Naive thymus-derived CD8-positive, alpha-beta T cell (primary cell): ENCODE results near the gene SBF1. TPM values are rescaled to one million over a fixed set of nuclear protein-coding genes. Genes with fewer than 3 reads are reported as not detected.

Source experiments
- ATAC-seq, 2 donors: fragments of 150-1000 bp; cut with Tn5 transposase in 1 of 2; sonication (Bioruptor Pico), chemical (Tn5 transposase) in 1 of 2; 1 replicate in 1 of 2; 2 replicates in 1 of 2; pipeline ENCODE4 v1.10.0; 2021; ENCODE audit warnings: mild to moderate bottlenecking in 2 of 2, moderate library complexity in 2 of 2
- POLR2A ChIA-PET: fragments of 350-600 bp; sonication (Branson Sonifier 250); formaldehyde crosslinking; loops from one replicate; lab custom pipeline; 2021; ENCODE audit warnings: antibody characterized with exemption; lab: Charles Lee
- DNase-seq, 10 donors: peaks; one replicate each; pipeline versions ENCODE4 v3.0.0 to v3.0.0-alpha.2; 2020 to 2022
- H3K27ac Mint-ChIP-seq, 10 donors: one replicate each; pipeline ENCODE4 v1.8.0; 2020 to 2022; ENCODE audit warnings: mild to moderate bottlenecking in 10 of 10, mixed read lengths in 10 of 10, moderate library complexity in 4 of 10, inconsistent platforms in 1 of 10
- H3K27me3 Mint-ChIP-seq, 5 donors: one replicate each; pipeline ENCODE4 v1.8.0; 2021 to 2022; ENCODE audit warnings: mixed read lengths in 5 of 5
- H3K36me3 Mint-ChIP-seq, 3 donors: one replicate each; pipeline ENCODE4 v1.8.0; 2020 to 2022; ENCODE audit warnings: mixed read lengths in 3 of 3, mild to moderate bottlenecking in 2 of 3, inconsistent platforms in 1 of 3
- H3K4me1 Mint-ChIP-seq, 4 donors: one replicate each; pipeline ENCODE4 v1.8.0; 2021 to 2022; ENCODE audit warnings: mixed read lengths in 4 of 4
- H3K4me3 Mint-ChIP-seq, 10 donors: one replicate each; pipeline ENCODE4 v1.8.0; 2020 to 2022; ENCODE audit warnings: mild to moderate bottlenecking in 10 of 10, mixed read lengths in 10 of 10, moderate library complexity in 6 of 10, inconsistent platforms in 1 of 10
- H3K9me3 Mint-ChIP-seq, 9 donors: one replicate each; pipeline ENCODE4 v1.8.0; 2020 to 2022; ENCODE audit warnings: mixed read lengths in 9 of 9, mild to moderate bottlenecking in 3 of 9, inconsistent platforms in 1 of 9, moderate library complexity in 1 of 9
- polyA plus RNA-seq, 3 donors: library from polyadenylated mRNA; unstranded; fragments of 300-500 nt; fragmentation: Illumina TruSeq; gene quantifications; one replicate each; pipeline ENCODE4 v1.2.3, GENCODE V29; 2021
- total RNA-seq, 8 experiments: library from RNA in 2 of 8; stranded (reverse) in 2 of 8; gene quantifications; one replicate each; pipeline ENCODE4 v1.2.3 and lab custom pipeline; 2021 to 2026

SBF1 gene
- total and polyA plus RNA-seq, 5 experiments from 2014 or later = 17.1 to 222 (median 37.4) TPM

- ATAC-seq = no peak
Observed at GRCh38 chr22:50425179-50425916, 49.5 kb downstream of the SBF1 start.

GRCh38 chr22:50423956-50424355, 50.9 kb downstream of the SBF1 start:
- no peaks in the 10 kb centered on the region for H3K27me3 Mint-ChIP-seq
- POLR2A ChIA-PET = no interaction called here
- H3K9me3 Mint-ChIP-seq = no peaks in the 10 kb centered on the region
- ATAC-seq (no peak), DNase-seq (no peak)
- no peak overlapping the region for H3K4me3 Mint-ChIP-seq
- H3K4me1 Mint-ChIP-seq = peaks cover 0 to 7% (median 3%) of the 10 kb centered on the region in 4 donors
- H3K27ac Mint-ChIP-seq = no peak overlapping the region
- peaks cover 8 to 79% (median 22%) of the 10 kb centered on the region in 3 donors for H3K36me3 Mint-ChIP-seq

More at GRCh38 chr22:50425179-50425916, 49.5 kb downstream of the SBF1 start:
- Mint-ChIP-seq H3K9me3 (no peaks in the 10 kb centered on the region), H3K27me3 (no peaks in the 10 kb centered on the region), H3K36me3 (peaks cover 8 to 79% (median 15%) of the 10 kb centered on the region in 3 donors), H3K4me1 (peaks cover 0 to 7% (median 3%) of the 10 kb centered on the region in 4 donors), H3K27ac (peak overlapping the region in 2 of 10 donors; percentile 25 to 60), H3K4me3 (no peak overlapping the region)
- POLR2A ChIA-PET = no interaction called here
- no peak for DNase-seq

DNA sequence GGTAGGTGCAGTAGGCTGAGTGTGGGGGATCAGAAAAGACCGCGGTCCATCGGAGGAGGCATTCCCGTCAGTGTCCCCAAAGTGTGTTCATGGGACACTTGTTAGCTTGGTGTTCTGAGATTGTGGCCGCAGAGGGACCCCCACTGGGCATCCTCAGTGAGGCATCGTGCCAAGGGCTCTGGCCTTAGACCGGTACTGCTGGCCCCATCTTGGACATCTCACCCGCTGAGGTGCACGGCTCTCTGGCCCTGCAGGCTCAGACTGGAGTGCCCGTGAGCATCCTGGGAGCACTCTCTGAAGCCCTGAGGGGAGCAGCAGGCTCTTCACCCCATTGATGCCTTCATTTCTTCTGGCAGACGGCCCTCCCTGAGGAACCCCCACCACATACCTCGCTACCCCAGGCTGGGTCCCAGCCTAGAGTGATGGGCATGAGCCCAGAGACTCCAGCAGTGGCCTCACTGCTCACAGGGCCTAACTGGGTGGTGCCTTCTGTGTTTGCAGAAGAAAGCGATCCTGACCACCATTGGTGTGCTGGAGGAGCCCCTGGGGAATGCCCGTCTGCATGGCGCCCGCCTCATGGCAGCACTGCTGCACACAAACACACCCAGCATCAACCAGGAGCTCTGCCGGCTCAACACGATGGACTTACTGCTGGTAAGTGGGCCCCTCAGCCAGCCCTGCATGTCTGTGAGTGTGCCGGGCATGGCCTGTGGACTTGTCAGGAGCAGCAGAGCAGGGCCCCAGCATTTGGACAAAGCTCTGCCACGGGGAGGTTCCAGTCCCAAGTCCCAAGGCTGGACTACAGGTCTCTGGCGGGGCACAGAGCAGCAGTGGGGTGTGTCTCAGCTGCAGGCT, 51.6 kb downstream of the SBF1 start:
- H3K4me3 Mint-ChIP-seq = no peak overlapping the region

GRCh38 chr22:50422046-50422445, 52.8 kb downstream of the SBF1 start:
- Mint-ChIP-seq H3K4me3 (no peak overlapping the region), H3K4me1 (peaks cover 0 to 5% (median 2%) of the 10 kb centered on the region in 4 donors), H3K9me3 (no peaks in the 10 kb centered on the region), H3K27ac (no peak overlapping the region), H3K27me3 (no peaks in the 10 kb centered on the region), H3K36me3 (peaks cover 8 to 82% (median 23%) of the 10 kb centered on the region in 3 donors)
- ATAC-seq (no peak), DNase-seq (peak in 1 of 10 donors; percentile 44)
- POLR2A ChIA-PET = no interaction called here

More for the DNA sequence above, 51.6 kb downstream of the SBF1 start:
- Mint-ChIP-seq H3K36me3 (peaks cover 8 to 80% (median 22%) of the 10 kb centered on the region in 3 donors), H3K9me3 (no peaks in the 10 kb centered on the region), H3K27ac (no peak overlapping the region), H3K4me1 (peaks cover 0 to 7% (median 3%) of the 10 kb centered on the region in 4 donors), H3K27me3 (no peaks in the 10 kb centered on the region)
- POLR2A ChIA-PET = interaction anchor here (0.8 kb wide), 1 partner anchor 122 kb away, joined by 3 read pairs; the partner anchor contains the start of gene KLHDC7B
- DNase-seq (peak in 1 of 10 donors; percentile 47), ATAC-seq (no peak)

- POLR2A ChIA-PET = no interaction called here
- Mint-ChIP-seq H3K4me3 (no peak overlapping the region), H3K27me3 (no peaks in the 10 kb centered on the region), H3K9me3 (no peaks in the 10 kb centered on the region), H3K36me3 (peaks cover 6 to 89% (median 22%) of the 10 kb centered on the region in 3 donors), H3K4me1 (peaks cover 0 to 5% (median 1%) of the 10 kb centered on the region in 4 donors), H3K27ac (no peak overlapping the region)
- peak in 1 of 10 donors; percentile 9 for DNase-seq
- ATAC-seq = no peak
Observed at GRCh38 chr22:50420581-50420980, 54.3 kb downstream of the SBF1 start.

DNA sequence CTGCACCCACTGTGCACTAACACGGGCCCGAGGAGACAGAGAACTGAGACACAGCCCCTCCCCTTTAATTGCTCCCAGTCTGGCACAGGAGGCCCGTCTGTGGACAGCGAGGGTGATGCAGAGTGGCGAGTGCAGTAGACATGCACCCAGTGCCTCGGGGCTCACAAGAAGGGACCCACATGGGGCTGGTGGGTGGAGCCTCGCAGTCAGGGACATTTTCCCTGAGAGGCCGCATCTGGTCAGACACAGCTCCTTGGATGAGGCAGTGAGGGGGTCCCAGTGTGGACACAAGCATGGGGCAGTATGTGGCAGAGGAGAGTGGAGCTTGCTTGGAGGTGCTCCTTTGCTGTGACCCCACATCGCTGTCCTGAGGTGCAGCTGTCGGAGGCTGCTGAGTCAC, 54.8 kb downstream of the SBF1 start:
- POLR2A ChIA-PET = no interaction called here
- Mint-ChIP-seq H3K4me1 (peaks cover 0 to 3% (median under 1%) of the 10 kb centered on the region in 4 donors), H3K9me3 (no peaks in the 10 kb centered on the region), H3K27me3 (no peaks in the 10 kb centered on the region), H3K4me3 (no peak overlapping the region), H3K27ac (peak overlapping the region in 3 of 10 donors; percentile 25 to 53 (median 48)), H3K36me3 (peaks cover 3 to 88% (median 21%) of the 10 kb centered on the region in 3 donors)
- ATAC-seq = no peak
- peak in 1 of 10 donors; percentile 32 for DNase-seq

GRCh38 chr22:50419116-50419515, 55.7 kb downstream of the SBF1 start:
- H3K27me3 Mint-ChIP-seq = no peaks in the 10 kb centered on the region
- peaks cover 0 to 86% (median 19%) of the 10 kb centered on the region in 3 donors for H3K36me3 Mint-ChIP-seq
- H3K4me3 Mint-ChIP-seq = no peak overlapping the region
- no peaks in the 10 kb centered on the region for H3K4me1 Mint-ChIP-seq
- POLR2A ChIA-PET = no interaction called here
- ATAC-seq = no peak
- peak in 1 of 10 donors; percentile 27 for DNase-seq
- no peaks in the 10 kb centered on the region for H3K9me3 Mint-ChIP-seq
- H3K27ac Mint-ChIP-seq = no peak overlapping the region

DNA sequence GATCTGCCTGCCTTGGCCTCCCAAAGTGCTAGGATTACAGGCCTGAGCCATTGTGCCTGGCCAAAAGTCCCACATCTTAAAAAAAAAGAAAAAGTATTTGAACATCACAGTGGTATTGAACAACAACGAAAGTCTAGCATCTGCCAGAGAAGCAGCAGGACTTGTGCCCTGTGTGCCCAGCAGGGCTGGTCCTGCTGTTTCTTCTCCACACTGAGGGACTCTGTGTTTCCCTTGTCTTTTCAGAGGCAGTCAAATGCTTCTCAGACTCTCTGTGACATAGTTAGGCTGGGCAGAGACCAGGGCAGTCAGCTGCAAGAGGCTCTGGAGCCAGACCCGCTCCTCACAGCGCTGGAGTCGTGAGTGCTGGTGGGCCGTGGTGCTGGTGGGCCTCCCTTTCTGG, 56.2 kb downstream of the SBF1 start:
- H3K9me3 Mint-ChIP-seq = no peaks in the 10 kb centered on the region
- ATAC-seq = no peak
- POLR2A ChIA-PET = no interaction called here
- H3K36me3 Mint-ChIP-seq = peaks cover 0 to 85% (median 19%) of the 10 kb centered on the region in 3 donors
- no peak for DNase-seq
- H3K4me3 Mint-ChIP-seq = no peak overlapping the region
- no peak overlapping the region for H3K27ac Mint-ChIP-seq
- no peaks in the 10 kb centered on the region for H3K27me3 Mint-ChIP-seq
- H3K4me1 Mint-ChIP-seq = peaks cover 0 to 3% (median 0%) of the 10 kb centered on the region in 4 donors

GRCh38 chr22:50417411-50418210, 57.2 kb downstream of the SBF1 start:
- no peak overlapping the region for H3K4me3 Mint-ChIP-seq
- peaks cover 0 to 84% (median 19%) of the 10 kb centered on the region in 3 donors for H3K36me3 Mint-ChIP-seq
- no peak for ATAC-seq
- peak in 1 of 10 donors; percentile 45 for DNase-seq
- no peaks in the 10 kb centered on the region for H3K27me3 Mint-ChIP-seq
- H3K27ac Mint-ChIP-seq = peak overlapping the region in 1 of 10 donors; percentile 59
- no peaks in the 10 kb centered on the region for H3K9me3 Mint-ChIP-seq
- POLR2A ChIA-PET = no interaction called here
- H3K4me1 Mint-ChIP-seq = peaks cover 0 to 3% (median 0%) of the 10 kb centered on the region in 4 donors

GRCh38 chr22:50416996-50417395, 57.8 kb downstream of the SBF1 start:
- POLR2A ChIA-PET = no interaction called here
- peaks cover 0 to 3% (median 0%) of the 10 kb centered on the region in 4 donors for H3K4me1 Mint-ChIP-seq
- no peak overlapping the region for H3K4me3 Mint-ChIP-seq
- no peaks in the 10 kb centered on the region for H3K27me3 Mint-ChIP-seq
- no peak for DNase-seq
- no peaks in the 10 kb centered on the region for H3K9me3 Mint-ChIP-seq
- H3K36me3 Mint-ChIP-seq = peaks cover 0 to 80% (median 19%) of the 10 kb centered on the region in 3 donors
- H3K27ac Mint-ChIP-seq = no peak overlapping the region
- ATAC-seq = no peak

DNA sequence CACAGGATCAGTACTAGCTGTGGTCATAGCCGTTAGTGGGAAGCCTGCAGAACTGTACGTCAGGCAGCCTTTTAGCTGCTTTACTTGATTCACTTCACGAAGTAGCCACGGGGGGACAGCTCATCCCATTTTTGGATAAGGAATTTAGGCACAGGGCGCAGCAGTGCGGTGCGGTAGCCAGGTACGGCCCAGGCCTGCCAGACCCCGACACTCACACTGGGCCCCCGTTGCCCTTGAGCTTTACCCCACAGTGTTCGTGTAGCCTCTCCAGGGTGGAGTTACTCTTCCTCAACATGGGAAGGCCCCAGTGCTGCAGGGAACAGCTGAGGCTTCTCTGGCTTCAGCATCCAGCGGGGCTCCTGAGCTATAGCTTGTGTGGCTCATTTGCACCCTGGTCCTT, 59.4 kb downstream of the SBF1 start:
- no peak overlapping the region for H3K27ac Mint-ChIP-seq
- POLR2A ChIA-PET = no interaction called here
- H3K36me3 Mint-ChIP-seq = peaks cover 0 to 78% (median 15%) of the 10 kb centered on the region in 3 donors
- ATAC-seq (no peak), DNase-seq (peak in 1 of 10 donors; percentile 26)
- no peaks in the 10 kb centered on the region for H3K27me3 Mint-ChIP-seq
- H3K4me3 Mint-ChIP-seq = no peak overlapping the region
- H3K9me3 Mint-ChIP-seq = no peaks in the 10 kb centered on the region
- H3K4me1 Mint-ChIP-seq = peaks cover 0 to 3% (median 0%) of the 10 kb centered on the region in 4 donors
